ENCODE results near the gene CTSC. TPM values are rescaled to one million over a fixed set of nuclear protein-coding genes. Genes with fewer than 3 reads are reported as not detected.
"Not testable (repeated sequence)": the region's sequence is repeated elsewhere in the genome, so short reads cannot be mapped to it uniquely, and the experiment has no call there.

Gene CTSC
- total RNA-seq, 4 donors from 2014 or later: 14.2 to 78.6 (median 47.9) TPM

DNA sequence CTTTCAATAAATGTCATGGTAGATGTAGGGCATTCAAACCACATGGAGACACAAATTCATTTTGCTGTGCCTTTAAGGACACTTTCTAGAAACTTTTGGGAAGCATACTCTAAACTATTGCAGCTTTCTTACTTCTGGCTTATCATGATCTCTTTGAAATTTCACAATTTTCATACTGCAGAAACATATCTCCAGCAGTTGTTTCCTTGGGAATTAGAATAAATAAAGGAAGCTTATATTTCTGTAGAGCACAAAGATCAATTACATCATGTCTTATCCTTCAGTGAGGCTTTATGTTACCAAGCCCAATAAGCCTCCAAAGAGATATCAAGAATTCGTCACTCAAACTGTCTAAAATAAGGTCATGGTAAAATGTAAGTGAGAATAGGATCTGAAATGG is 87.8 kb downstream of the CTSC start:
- H3K36me3 ChIP-seq: no peaks in the 10 kb centered on the region
- ATAC-seq: no peak
- H3K27ac ChIP-seq: no peak overlapping the region
- no peaks in the 10 kb centered on the region for H3K9me3 ChIP-seq
- no peak for TF ChIP-seq POLR2A (IDR thresholded peaks at IDR 0.05)
- no peak for TF ChIP-seq EP300 (IDR thresholded peaks at IDR 0.05)
- TF ChIP-seq, protein P1, sequence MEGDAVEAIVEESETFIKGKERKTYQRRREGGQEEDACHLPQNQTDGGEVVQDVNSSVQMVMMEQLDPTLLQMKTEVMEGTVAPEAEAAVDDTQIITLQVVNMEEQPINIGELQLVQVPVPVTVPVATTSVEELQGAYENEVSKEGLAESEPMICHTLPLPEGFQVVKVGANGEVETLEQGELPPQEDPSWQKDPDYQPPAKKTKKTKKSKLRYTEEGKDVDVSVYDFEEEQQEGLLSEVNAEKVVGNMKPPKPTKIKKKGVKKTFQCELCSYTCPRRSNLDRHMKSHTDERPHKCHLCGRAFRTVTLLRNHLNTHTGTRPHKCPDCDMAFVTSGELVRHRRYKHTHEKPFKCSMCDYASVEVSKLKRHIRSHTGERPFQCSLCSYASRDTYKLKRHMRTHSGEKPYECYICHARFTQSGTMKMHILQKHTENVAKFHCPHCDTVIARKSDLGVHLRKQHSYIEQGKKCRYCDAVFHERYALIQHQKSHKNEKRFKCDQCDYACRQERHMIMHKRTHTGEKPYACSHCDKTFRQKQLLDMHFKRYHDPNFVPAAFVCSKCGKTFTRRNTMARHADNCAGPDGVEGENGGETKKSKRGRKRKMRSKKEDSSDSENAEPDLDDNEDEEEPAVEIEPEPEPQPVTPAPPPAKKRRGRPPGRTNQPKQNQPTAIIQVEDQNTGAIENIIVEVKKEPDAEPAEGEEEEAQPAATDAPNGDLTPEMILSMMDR (IDR thresholded peaks at IDR 0.05): no peak
- no peak for TF ChIP-seq POLR2AphosphoS5 (IDR thresholded peaks at IDR 0.05)
- no peaks in the 10 kb centered on the region for H3K27me3 ChIP-seq
- H3K4me3 ChIP-seq: no peak overlapping the region
- 63 to 64% methylated on average over 1 of the region's 1 CpG for WGBS, 2 donors (ENCODE audit: low coverage in 1 of 2)
- H3K4me1 ChIP-seq: no peaks in the 10 kb centered on the region

DNA sequence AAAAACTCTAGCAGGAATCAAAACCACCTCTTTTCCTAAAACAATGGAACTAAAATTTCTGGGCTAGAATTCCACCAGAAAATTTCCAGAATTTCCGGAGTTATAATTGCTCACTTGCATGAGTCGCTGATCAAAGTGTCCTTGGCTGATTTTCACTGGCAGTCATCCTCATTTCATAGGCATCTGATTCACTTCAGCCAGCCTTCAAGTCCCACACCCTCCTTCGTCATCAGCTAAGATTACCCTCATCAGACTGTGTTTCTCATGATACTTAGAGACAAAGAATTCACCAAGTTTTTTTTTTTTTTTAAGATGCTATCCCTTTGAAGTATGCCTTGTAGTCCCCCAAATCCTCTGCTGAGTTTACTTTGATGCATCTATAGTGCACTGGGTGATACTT is 90.8 kb downstream of the CTSC start:
- no peak overlapping the region for H3K27ac ChIP-seq
- no peaks in the 10 kb centered on the region for H3K36me3 ChIP-seq
- no peaks in the 10 kb centered on the region for H3K9me3 ChIP-seq
- no peaks in the 10 kb centered on the region for H3K27me3 ChIP-seq
- H3K4me3 ChIP-seq: no peak overlapping the region
- no peaks in the 10 kb centered on the region for H3K4me1 ChIP-seq
- ATAC-seq: no peak
- TF ChIP-seq, protein P1 (IDR thresholded peaks at IDR 0.05): no peak
- TF ChIP-seq POLR2A (IDR thresholded peaks at IDR 0.05): no peak
- TF ChIP-seq EP300 (IDR thresholded peaks at IDR 0.05): no peak
- WGBS, 2 donors (ENCODE audit: low coverage in 1 of 2): 42 to 47% methylated on average over 3 of the region's 3 CpGs

DNA sequence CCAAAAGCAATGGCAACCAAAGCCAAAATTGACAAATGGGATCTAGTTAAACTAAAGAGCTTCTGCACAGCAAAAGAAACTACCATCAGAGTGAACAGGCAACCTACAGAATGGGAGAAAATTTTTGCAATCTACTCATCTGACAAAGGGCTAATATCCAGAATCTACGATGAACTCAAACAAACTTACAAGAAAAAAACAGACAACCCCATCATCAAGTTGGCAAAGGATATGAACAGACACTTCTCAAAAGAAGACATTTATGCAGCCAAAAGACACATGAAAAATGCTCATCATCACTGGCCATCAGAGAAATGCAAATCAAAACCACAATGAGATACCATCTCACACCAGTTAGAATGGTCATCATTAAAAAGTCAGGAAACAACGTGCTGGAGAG is 92.0 kb downstream of the CTSC start:
- H3K27ac ChIP-seq, H3K4me3 ChIP-seq, H3K9me3 ChIP-seq, H3K4me1 ChIP-seq, H3K36me3 ChIP-seq, ATAC-seq, H3K27me3 ChIP-seq: not testable (repeated sequence)
- 90 to 100% methylated on average over 1 to 2 of the region's 2 CpGs for WGBS, 2 donors (ENCODE audit: low coverage in 1 of 2)

Other genes with a start within 250 kb of the CTSC start
- 1 to 10 TPM in 3 of 4 donors, not detected in 1; 1.2 to 4.6 (median 1.6) TPM for gene RAB38, start 162.3 kb downstream of the CTSC start, total RNA-seq

Data from gastroesophageal sphincter (tissue), 4 donors.